ENCODE measurements around the gene WNT3.

WNT3 gene

GRCh38 chr17:46733837-46734475, 84.5 kb downstream of the WNT3 start:
- DNase-seq (ENCODE audit: low read depth in 3 of 3, low spot score in 1 of 3), result no peak

- no peak for DNase-seq (ENCODE audit: low read depth in 3 of 3, low spot score in 1 of 3)
Observed at GRCh38 chr17:46732754-46733398, 85.6 kb downstream of the WNT3 start.

GRCh38 chr17:46732160-46732559, 86.3 kb downstream of the WNT3 start:
- DNase-seq (ENCODE audit: low read depth in 3 of 3, low spot score in 1 of 3), result no peak

- no peak for DNase-seq (ENCODE audit: low read depth in 3 of 3, low spot score in 1 of 3)
Observed at GRCh38 chr17:46730679-46731078, 87.8 kb downstream of the WNT3 start.

- DNase-seq (ENCODE audit: low read depth in 3 of 3, low spot score in 1 of 3), result no peak
Observed at GRCh38 chr17:46730026-46730425, 88.5 kb downstream of the WNT3 start.

GRCh38 chr17:46727572-46728348, 90.7 kb downstream of the WNT3 start:
- no peak for DNase-seq (ENCODE audit: low read depth in 3 of 3, low spot score in 1 of 3)

- no peak for DNase-seq (ENCODE audit: low read depth in 3 of 3, low spot score in 1 of 3)
Observed at GRCh38 chr17:46726206-46726605, 92.3 kb downstream of the WNT3 start.

- no peak for DNase-seq (ENCODE audit: low read depth in 3 of 3, low spot score in 1 of 3)
Observed at GRCh38 chr17:46722662-46723285, 95.7 kb downstream of the WNT3 start.

GRCh38 chr17:46720408-46720807, 98.1 kb downstream of the WNT3 start:
- DNase-seq (ENCODE audit: low read depth in 3 of 3, low spot score in 1 of 3), result no peak

- no peak for DNase-seq (ENCODE audit: low read depth in 3 of 3, low spot score in 1 of 3)
Observed at GRCh38 chr17:46719891-46720290, 98.6 kb downstream of the WNT3 start.

GRCh38 chr17:46717999-46718398, 100.5 kb downstream of the WNT3 start:
- no peak for DNase-seq (ENCODE audit: low read depth in 3 of 3, low spot score in 1 of 3)
